A673 (cell line): ENCODE results near the gene EIF4EBP3.

Experiments
- CTCF ChIP-seq: fragments of 300-800, 200-600 bp; sonication (generic); conservative IDR thresholded peaks from 2 replicates; pipeline ENCODE4 v1.5.1; 2017; ENCODE audit warnings: low read depth, mild to moderate bottlenecking, antibody characterized with exemption, low read length, moderate library complexity, mixed read lengths
- EZH2 ChIP-seq: fragments of 200-600 bp; sonication (generic); IDR thresholded peaks from 2 replicates; pipeline ENCODE4 v1.6.1; 2017; ENCODE audit warnings: borderline replicate concordance, low read depth, mild to moderate bottlenecking, mixed read lengths, antibody characterized with exemption, low read length; ENCODE audit not compliant: poor library complexity, severe bottlenecking

GRCh38 chr5:140545606-140546005 lies 1.9 kb upstream of the EIF4EBP3 start:
- TF ChIP-seq CTCF: no peak
- no peak for TF ChIP-seq EZH2
